Activated CD4-positive, alpha-beta T cell treated with anti-CD3 and anti-CD28 coated beads, Interleukin-2, amount 50 U/mL, for 24 hours (primary cell): ENCODE results near the gene GEMIN4.

Experiments
- DNase-seq, 2 donors: peaks; one replicate each; pipeline ENCODE4 v3.0.0-alpha.2; 2020; ENCODE audit warnings: low read depth in 1 of 2, low spot score in 1 of 2

GEMIN4 gene

GRCh38 chr17:744937-745336 lies 7.1 kb downstream of the GEMIN4 start:
- no peak for DNase-seq

GRCh38 chr17:743139-743538 lies 8.9 kb downstream of the GEMIN4 start:
- no peak for DNase-seq

GRCh38 chr17:742147-742793 lies 9.8 kb downstream of the GEMIN4 start:
- no peak for DNase-seq

GRCh38 chr17:740240-741017 lies 11.6 kb downstream of the GEMIN4 start:
- DNase-seq: no peak

GRCh38 chr17:737561-738113 lies 14.4 kb downstream of the GEMIN4 start:
- DNase-seq: no peak

GRCh38 chr17:733743-734142 lies 18.3 kb downstream of the GEMIN4 start:
- no peak for DNase-seq

- no peak for DNase-seq
Measured at GRCh38 chr17:732902-733720, 19.0 kb downstream of the GEMIN4 start.

GRCh38 chr17:732067-732901 lies 19.8 kb downstream of the GEMIN4 start, which contains the start of gene TLCD3A:
TSS of gene TLCD3A (plus strand) at chr17:732596. CDS start at chr17:732648, 52 bp downstream.
- no peak for DNase-seq

GRCh38 chr17:731644-732066 lies 20.4 kb downstream of the GEMIN4 start:
- no peak for DNase-seq

- DNase-seq: no peak
Measured at GRCh38 chr17:728911-729310, 23.2 kb downstream of the GEMIN4 start.

- no peak for DNase-seq
Measured at GRCh38 chr17:726271-726919, 25.7 kb downstream of the GEMIN4 start.

GRCh38 chr17:725746-726145 lies 26.3 kb downstream of the GEMIN4 start:
- no peak for DNase-seq

- no peak for DNase-seq
Measured at GRCh38 chr17:725084-725483, 27.0 kb downstream of the GEMIN4 start.

GRCh38 chr17:721540-721937 lies 30.5 kb downstream of the GEMIN4 start:
- no peak for DNase-seq

GRCh38 chr17:720706-721539 lies 31.1 kb downstream of the GEMIN4 start:
- no peak for DNase-seq

- no peak for DNase-seq
Measured at GRCh38 chr17:718075-718474, 34.0 kb downstream of the GEMIN4 start.

- DNase-seq: no peak
Measured at GRCh38 chr17:708132-708531, 43.9 kb downstream of the GEMIN4 start.

GRCh38 chr17:705863-706262 lies 46.2 kb downstream of the GEMIN4 start:
- DNase-seq: no peak

- no peak for DNase-seq
Measured at GRCh38 chr17:705011-705410, 47.1 kb downstream of the GEMIN4 start.
